GM12872 (cell line): ENCODE results near the gene LUM.

Experiments used
- CTCF ChIP-seq: IDR thresholded peaks from 3 replicates; pipeline ENCODE4 v1.5.1; 2011; ENCODE audit warnings: low read depth, mild to moderate bottlenecking, low read length, moderate library complexity; ENCODE audit not compliant: insufficient read depth

Gene LUM

GRCh38 chr12:91126516-91126915 is 15.2 kb upstream of the LUM start:
- TF ChIP-seq CTCF = no peak

- no peak for TF ChIP-seq CTCF
These were observed 12.1 kb upstream of the LUM start for GRCh38 chr12:91123236-91123916.

- TF ChIP-seq CTCF = no peak
These were observed 9.5 kb upstream of the LUM start for GRCh38 chr12:91120781-91121180.

GRCh38 chr12:91119089-91119488 is 7.8 kb upstream of the LUM start:
- no peak for TF ChIP-seq CTCF

- TF ChIP-seq CTCF = no peak
These were observed 2.3 kb upstream of the LUM start for GRCh38 chr12:91113621-91114020.

- no peak for TF ChIP-seq CTCF
These were observed 876 bp downstream of the LUM start for GRCh38 chr12:91110311-91110924.

GRCh38 chr12:91109581-91110310 is 1.5 kb downstream of the LUM start:
- TF ChIP-seq CTCF = no peak
